Measurements from ENCODE around the gene SLC35F1.

The SLC35F1 gene

DNA sequence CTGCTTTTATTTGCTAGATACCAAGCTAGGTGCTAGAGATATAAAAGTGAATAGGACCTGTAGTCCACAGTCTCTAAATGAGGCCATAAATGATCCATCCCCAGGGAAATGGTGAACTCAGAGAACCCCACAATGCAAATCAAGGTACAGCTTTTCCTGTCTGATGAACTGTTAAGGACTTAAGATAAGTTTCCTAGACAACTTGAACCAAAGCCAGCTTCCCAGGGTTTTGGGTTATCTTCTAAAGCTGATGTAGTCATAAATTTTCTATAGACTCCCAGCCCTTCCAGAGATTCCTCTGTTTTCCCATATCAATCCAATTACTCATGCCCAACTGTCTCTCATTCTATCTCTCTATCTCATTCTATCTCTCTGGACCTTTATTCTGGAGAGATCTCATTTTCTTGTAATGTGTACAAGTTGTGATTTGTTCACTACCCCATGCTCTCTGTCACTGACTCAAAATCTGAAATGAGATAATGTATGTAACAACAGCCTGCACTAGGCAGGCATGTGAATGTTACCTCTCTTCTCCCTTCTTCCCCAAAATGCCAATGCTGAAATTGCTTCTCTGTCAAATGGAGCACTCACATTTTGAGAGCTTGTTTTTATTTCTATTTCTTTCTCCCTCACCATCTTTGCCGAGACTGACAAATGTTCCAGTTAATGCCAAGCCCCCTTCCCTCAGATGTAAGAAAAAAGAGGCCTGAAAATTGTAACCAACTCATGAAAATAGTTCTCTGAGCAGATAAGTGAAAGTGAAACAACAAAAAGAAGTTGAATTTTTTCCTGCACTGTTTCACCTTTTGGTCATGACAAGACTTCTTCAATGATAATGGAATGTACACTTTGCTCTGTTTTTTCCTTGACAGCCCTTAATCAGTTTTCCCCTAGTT lies 279.9 kb downstream of the SLC35F1 start:
- no peak for DNase-seq (ENCODE audit: low read depth in 3 of 3, low spot score in 1 of 3)

- DNase-seq (ENCODE audit: low read depth in 3 of 3, low spot score in 1 of 3), result no peak
Measured at GRCh38 chr6:118187568-118188164, 280.6 kb downstream of the SLC35F1 start.

DNA sequence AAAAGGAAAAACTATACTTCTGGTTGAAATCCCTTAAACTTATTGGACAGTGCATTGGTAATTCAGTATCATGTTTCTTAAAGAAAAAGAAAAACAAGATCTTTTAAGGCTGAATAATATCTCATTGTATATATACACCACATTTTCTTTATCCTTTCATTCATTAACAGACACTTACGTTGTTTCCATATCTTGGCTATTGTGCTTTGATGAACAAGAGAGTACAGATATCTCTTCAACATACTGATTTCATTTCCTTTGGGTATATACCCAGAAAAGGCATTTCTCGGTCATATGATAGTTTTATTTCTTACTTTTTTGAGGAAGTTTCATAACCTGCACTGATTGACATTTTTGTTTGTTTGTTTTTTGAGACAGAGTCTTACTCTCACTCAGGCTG lies 281.5 kb downstream of the SLC35F1 start:
- no peak for DNase-seq (ENCODE audit: low read depth in 3 of 3, low spot score in 1 of 3)

DNA sequence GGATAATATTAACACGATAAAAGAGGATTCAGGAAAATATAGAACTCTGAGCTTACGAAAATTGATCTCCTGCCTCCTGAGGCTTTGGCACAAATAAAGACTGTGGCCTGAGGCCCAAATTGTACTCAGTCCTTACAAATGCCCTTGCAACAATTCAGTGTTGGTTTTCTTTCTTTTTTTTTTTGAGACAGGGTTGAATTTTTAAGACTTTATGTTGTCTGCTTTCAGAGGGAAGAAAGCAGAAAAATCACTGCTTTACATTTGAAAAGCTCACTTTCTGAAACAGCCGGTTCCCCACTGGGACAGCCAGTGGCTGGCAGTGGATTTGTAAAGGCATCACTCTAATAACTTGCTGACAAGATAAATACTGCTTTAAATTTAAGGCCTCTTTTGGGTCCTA lies 290.5 kb downstream of the SLC35F1 start:
- no peak for DNase-seq (ENCODE audit: low read depth in 3 of 3, low spot score in 1 of 3)

DNA sequence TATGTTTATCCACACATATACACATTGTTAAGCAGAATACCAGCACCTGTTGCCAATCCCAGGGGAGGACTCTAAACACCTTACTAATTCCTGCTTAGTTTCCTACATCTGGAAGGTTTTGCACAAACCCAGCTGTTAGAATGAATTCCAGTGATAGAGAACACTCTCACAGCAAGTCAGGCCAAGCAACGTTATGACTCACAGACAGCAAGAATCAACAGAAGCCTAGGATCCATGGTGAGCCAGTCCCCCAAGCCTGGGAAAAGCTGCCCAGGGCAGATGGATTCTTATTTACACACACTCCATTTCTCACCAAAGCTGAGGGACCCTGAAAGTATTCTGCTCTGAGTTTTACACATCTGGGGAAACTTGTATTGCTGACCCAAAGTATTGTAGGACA lies 291.7 kb downstream of the SLC35F1 start:
- DNase-seq (ENCODE audit: low read depth in 3 of 3, low spot score in 1 of 3), result no peak

DNA sequence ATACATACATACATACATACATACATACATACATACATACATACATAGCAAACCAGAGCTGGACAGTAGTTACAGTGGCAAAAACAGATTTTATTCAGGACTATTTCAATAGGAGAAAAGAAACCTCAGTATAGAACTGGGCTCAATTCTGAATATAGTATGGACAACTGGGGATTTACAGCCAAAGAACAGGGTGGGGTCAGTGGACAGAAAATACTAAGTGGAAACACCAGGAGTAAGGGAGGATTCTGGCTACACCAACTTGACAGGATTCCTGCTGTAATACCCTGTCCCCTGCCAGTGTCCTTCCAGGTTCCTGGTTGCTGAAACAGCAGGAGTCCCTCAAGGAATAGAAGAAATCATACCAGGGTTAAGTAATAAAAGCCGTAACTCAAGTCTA lies 293.1 kb downstream of the SLC35F1 start:
- DNase-seq (ENCODE audit: low read depth in 3 of 3, low spot score in 1 of 3), result no peak

- DNase-seq (ENCODE audit: low read depth in 3 of 3, low spot score in 1 of 3), result no peak
Measured at GRCh38 chr6:118202517-118202916, 295.5 kb downstream of the SLC35F1 start.

DNA sequence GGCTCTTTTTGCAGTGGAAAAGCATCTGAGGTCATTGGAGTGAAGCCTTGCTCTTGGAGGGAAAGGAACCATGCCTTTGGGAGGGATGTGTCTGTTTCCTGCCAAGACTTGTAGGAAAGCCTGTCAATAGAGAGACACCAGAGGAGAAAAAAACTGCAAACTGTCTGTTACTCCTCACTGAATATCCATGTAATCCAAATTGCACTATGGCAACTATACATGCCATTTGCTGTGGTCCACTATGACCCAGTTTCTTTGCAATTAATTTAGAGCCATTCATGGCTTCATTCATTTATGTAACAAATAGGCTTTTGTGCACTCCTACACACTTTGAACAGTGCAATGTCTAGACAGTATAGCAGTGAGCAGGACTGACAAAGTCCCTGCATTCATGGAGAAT lies 296.5 kb downstream of the SLC35F1 start:
- no peak for DNase-seq (ENCODE audit: low read depth in 3 of 3, low spot score in 1 of 3)

GRCh38 chr6:118206221-118206620 lies 299.2 kb downstream of the SLC35F1 start:
- DNase-seq (ENCODE audit: low read depth in 3 of 3, low spot score in 1 of 3), result no peak

DNA sequence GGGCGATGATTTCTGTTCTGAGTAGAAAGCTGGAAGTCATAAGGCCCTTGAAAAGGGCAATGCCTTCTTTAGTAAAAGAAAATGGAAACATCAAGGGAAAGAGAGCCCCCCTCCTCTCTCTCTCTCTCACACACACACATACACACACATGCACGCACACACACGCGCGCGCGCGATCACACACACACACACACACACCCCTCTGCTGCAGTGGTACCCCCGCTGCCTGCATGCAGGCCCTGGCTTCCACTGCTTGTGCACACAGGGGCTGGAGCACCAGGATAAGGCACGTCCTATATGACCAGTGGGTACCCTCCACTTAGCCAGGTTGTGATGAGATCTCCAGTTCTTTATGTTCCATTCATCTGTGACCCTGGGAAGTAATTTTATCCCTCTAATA lies 300.9 kb downstream of the SLC35F1 start:
- no peak for DNase-seq (ENCODE audit: low read depth in 3 of 3, low spot score in 1 of 3)

DNA sequence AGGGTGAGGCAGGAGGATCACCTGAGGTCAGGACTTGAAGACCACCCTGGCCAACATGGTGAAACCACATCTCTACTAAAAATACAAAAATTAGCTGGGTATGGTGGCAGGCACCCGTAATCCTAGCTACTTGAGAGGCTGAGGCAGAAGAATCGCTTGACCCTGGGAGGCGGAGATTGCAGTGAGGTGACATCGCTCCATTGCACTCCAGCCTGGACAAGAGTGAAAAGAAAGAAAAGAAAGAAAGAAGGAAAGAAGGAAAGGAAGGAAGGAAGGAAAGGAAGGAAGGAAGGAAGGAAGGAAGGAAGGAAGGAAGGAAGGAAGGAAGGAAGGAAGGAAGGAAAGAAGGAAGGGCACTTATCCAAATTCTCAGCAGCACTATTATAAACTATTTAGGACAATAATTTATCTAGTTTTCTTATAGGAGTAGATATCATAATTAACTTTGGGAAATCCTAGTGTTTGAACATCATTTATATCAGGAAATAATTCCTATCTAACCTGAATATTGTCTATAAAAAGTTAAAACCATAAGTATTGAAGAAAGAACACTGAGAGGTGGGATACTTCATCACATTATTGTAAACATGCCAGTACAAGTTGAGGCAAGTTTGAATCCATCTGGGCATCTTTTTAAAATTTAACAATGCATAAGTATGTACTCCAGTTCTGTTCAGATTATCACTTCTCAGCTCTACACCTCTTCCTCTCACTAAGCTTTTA lies 305.5 kb downstream of the SLC35F1 start:
- DNase-seq (ENCODE audit: low read depth in 3 of 3, low spot score in 1 of 3), result no peak

GRCh38 chr6:118215269-118215668 lies 308.2 kb downstream of the SLC35F1 start:
- DNase-seq (ENCODE audit: low read depth in 3 of 3, low spot score in 1 of 3), result no peak

GRCh38 chr6:118216751-118217150 lies 309.7 kb downstream of the SLC35F1 start:
- DNase-seq (ENCODE audit: low read depth in 3 of 3, low spot score in 1 of 3), result no peak

GRCh38 chr6:118218156-118218555 lies 311.1 kb downstream of the SLC35F1 start:
- no peak for DNase-seq (ENCODE audit: low read depth in 3 of 3, low spot score in 1 of 3)

DNA sequence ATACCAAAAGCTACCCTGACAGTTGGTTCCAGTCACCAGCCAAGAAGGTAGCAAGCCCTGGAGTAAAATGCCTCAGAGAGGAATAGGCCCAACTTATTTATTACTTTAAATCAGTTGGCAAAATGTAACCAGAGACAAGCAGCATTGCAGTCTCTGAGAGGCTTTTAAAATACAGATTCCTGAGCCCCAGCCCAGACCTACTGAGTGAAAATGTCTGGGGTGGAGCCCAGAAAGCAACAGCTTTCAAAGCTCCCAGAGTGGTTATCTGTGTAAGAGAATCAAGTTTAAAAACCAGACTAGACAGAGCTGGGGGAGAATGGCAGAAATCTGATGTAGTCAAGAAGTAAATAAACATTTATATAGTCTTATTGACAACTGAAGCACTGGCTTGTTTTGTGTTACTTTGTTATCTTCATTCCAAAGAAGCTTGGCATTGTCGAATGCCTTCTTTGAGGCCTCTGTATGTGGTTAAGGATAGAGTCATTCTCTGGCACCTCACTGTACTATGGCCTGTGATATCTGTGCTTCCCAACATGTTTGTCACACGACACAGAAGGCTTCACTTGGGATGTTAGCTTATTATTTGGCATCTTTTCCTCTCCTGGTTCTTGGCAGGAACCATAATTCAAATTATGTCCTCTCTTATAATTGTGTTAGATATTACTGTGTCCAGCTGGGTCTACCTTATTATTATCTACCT lies 313.5 kb downstream of the SLC35F1 start:
- DNase-seq (ENCODE audit: low read depth in 3 of 3, low spot score in 1 of 3), result no peak

GRCh38 chr6:118223316-118223715 lies 316.3 kb downstream of the SLC35F1 start:
- no peak for DNase-seq (ENCODE audit: low read depth in 3 of 3, low spot score in 1 of 3)

- DNase-seq (ENCODE audit: low read depth in 3 of 3, low spot score in 1 of 3), result no peak
Measured at GRCh38 chr6:118228886-118229285, 321.8 kb downstream of the SLC35F1 start.

DNA sequence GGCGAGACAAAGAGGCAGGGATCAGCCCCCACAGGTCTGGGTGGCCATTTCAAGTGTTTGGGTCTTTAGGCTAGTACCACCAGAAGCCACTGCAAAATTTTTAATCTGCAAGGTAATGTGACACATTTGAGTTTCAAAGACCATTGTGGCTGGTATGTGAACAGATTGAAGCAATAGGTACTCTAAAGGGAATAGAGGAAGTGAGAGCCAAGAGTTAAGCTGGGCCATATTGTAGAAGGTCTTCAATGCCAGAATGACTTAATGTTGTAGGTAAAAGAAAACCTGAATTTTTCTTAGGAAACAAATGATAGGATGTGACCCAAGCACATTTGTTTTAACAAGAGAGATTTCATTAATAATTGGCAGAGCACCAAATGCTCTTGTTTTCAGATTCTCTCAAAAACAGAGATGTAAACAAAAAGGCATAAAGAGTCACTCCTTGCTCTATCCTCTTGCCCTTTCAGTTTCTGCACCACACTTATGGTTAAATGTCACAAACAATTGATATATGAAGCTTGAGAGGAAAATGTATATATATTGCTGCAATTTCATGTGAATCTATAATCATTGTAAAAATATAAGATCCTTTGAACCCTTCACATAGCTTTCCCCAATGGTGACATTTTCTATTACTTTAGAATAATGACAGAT lies 333.9 kb downstream of the SLC35F1 start:
- DNase-seq (ENCODE audit: low read depth in 3 of 3, low spot score in 1 of 3), result no peak

DNA sequence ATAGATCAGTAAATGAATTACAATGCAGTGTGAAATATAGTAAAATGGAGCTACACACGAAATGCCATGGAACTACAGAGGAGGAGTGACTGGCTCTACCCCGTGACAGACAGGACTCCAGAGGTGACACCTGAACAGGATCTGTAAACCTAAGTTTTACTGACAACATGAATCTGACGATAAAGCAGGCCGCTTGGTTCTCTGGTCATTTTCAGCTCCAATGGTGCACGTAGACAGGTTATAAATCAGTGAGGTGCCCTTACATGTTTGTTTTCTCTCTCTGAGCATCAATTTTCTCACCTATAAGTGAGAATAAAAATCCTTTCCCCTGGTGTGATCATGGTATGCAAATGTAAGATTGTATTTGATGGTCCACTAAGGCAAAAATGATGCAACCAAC lies 339.3 kb downstream of the SLC35F1 start:
- DNase-seq (ENCODE audit: low read depth in 3 of 3, low spot score in 1 of 3), result no peak

- DNase-seq (ENCODE audit: low read depth in 3 of 3, low spot score in 1 of 3), result no peak
Measured at GRCh38 chr6:118248171-118248570, 341.1 kb downstream of the SLC35F1 start.

GRCh38 chr6:118249680-118250079 lies 342.6 kb downstream of the SLC35F1 start:
- no peak for DNase-seq (ENCODE audit: low read depth in 3 of 3, low spot score in 1 of 3)

Data from stimulated activated CD4-positive, alpha-beta T cell treated with anti-CD3 and anti-CD28 coated beads, TNF-alpha, amount 100 ng/mL, for 1 hour (primary cell).